ENCODE data around the gene HOGA1. TPM values are rescaled to one million over a fixed set of nuclear protein-coding genes. Genes with fewer than 3 reads are reported as not detected.

HOGA1 gene
- total RNA-seq (2014; rRNA removed; shearing (Covaris generic)): not detected in 2 replicates
- 0.15 TPM in 1 of 2 replicates, not detected in the other for polyA plus RNA-seq (2016; fragmentation: Nextera tagmentation; extraction: Ambion mirVana)
- long read RNA-seq, partial matches to known transcripts: 0 of 1 reads
- long read RNA-seq, other reads (novel, unspliced or antisense): 0 of 1 reads

GRCh38 chr10:97584060-97584797 is at the start of gene HOGA1:
Gene HOGA1 (plus strand): TSS chr10:97584389. CDS start chr10:97584704, 315 bp downstream.
- H3K27me3 ChIP-seq (ENCODE audit: insufficient read depth): no peaks in the 10 kb centered on the region
- peak; percentile 61 for DNase-seq (ENCODE audit: low spot score)
- no peaks in the 10 kb centered on the region for H3K9me3 Mint-ChIP-seq
- H3K36me3 Mint-ChIP-seq (ENCODE audit: low read depth): no peaks in the 10 kb centered on the region
- H3K4me3 ChIP-seq: no peak within 1 kb of the TSS
- no peaks in the 10 kb centered on the region for H3K9me2 ChIP-seq (ENCODE audit: insufficient read depth)
- no peak for TF ChIP-seq CREB1 (CRISPR knock-in tag; IDR thresholded peaks at IDR 0.05; ENCODE audit: low read depth)
- no peak for TF ChIP-seq EZH2phosphoT487 (IDR thresholded peaks at IDR 0.05; ENCODE audit: unreplicated experiment)
- no peak for TF ChIP-seq STAT1 (IDR thresholded peaks at IDR 0.05; ENCODE audit: unreplicated experiment)
- TF ChIP-seq ZNF114 (CRISPR knock-in tag; IDR thresholded peaks at IDR 0.05): no peak
- no peak for TF ChIP-seq ETS1 (IDR thresholded peaks at IDR 0.05)
- no peak for TF ChIP-seq EZH2 (IDR thresholded peaks at IDR 0.05; ENCODE audit: low read depth, unreplicated experiment)
- TF ChIP-seq ZNF462 (CRISPR knock-in tag; IDR thresholded peaks at IDR 0.05): no peak
- TF ChIP-seq ZNF331 (CRISPR knock-in tag; IDR thresholded peaks at IDR 0.05; ENCODE audit: low read depth): no peak
- TF ChIP-seq JUNB (IDR thresholded peaks at IDR 0.05; ENCODE audit: unreplicated experiment): no peak
- TF ChIP-seq POLR2AphosphoS5 (IDR thresholded peaks at IDR 0.05; ENCODE audit: low read depth): no peak
- no peak for TF ChIP-seq REST (IDR thresholded peaks at IDR 0.05; ENCODE audit: unreplicated experiment)
- no peaks in the 10 kb centered on the region for H3K79me2 ChIP-seq (replicated peaks; ENCODE audit: insufficient read depth)
- no peak within 1 kb of the TSS for H3K4me2 ChIP-seq
- peak; percentile 97 for ATAC-seq
- no peak within 1 kb of the TSS for H3K4me3 Mint-ChIP-seq
- peaks cover 10% of the 10 kb centered on the region; the same call in 2 of the 3 replicates for H3K4me1 Mint-ChIP-seq
- H3K27me3 Mint-ChIP-seq (ENCODE audit: insufficient read depth, low read depth, poor library complexity): peaks cover 12% of the 10 kb centered on the region
- no peak within 1 kb of the TSS for H3K27ac ChIP-seq (ENCODE audit: low read depth)
- H3K4me1 ChIP-seq (ENCODE audit: insufficient read depth): peaks cover 3% of the 10 kb centered on the region
- no peaks in the 10 kb centered on the region for H3F3A ChIP-seq (replicated peaks; ENCODE audit: low read depth)
- H3K36me3 ChIP-seq (ENCODE audit: insufficient read depth): no peaks in the 10 kb centered on the region
- H2AFZ ChIP-seq: peak within 1 kb of the TSS; percentile 93
- H4K20me1 ChIP-seq (replicated peaks; ENCODE audit: insufficient read depth): no peaks in the 10 kb centered on the region
- H3K27ac Mint-ChIP-seq: no peak within 1 kb of the TSS; the same call in none of the 2 replicates

Measured in GM23338 (cell line).